ENCODE data around the gene KLHL20.
"Not testable (repeated sequence)": the region's sequence is repeated elsewhere in the genome, so short reads cannot be mapped to it uniquely, and the experiment has no call there.

KLHL20 gene, protein sequence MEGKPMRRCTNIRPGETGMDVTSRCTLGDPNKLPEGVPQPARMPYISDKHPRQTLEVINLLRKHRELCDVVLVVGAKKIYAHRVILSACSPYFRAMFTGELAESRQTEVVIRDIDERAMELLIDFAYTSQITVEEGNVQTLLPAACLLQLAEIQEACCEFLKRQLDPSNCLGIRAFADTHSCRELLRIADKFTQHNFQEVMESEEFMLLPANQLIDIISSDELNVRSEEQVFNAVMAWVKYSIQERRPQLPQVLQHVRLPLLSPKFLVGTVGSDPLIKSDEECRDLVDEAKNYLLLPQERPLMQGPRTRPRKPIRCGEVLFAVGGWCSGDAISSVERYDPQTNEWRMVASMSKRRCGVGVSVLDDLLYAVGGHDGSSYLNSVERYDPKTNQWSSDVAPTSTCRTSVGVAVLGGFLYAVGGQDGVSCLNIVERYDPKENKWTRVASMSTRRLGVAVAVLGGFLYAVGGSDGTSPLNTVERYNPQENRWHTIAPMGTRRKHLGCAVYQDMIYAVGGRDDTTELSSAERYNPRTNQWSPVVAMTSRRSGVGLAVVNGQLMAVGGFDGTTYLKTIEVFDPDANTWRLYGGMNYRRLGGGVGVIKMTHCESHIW

DNA sequence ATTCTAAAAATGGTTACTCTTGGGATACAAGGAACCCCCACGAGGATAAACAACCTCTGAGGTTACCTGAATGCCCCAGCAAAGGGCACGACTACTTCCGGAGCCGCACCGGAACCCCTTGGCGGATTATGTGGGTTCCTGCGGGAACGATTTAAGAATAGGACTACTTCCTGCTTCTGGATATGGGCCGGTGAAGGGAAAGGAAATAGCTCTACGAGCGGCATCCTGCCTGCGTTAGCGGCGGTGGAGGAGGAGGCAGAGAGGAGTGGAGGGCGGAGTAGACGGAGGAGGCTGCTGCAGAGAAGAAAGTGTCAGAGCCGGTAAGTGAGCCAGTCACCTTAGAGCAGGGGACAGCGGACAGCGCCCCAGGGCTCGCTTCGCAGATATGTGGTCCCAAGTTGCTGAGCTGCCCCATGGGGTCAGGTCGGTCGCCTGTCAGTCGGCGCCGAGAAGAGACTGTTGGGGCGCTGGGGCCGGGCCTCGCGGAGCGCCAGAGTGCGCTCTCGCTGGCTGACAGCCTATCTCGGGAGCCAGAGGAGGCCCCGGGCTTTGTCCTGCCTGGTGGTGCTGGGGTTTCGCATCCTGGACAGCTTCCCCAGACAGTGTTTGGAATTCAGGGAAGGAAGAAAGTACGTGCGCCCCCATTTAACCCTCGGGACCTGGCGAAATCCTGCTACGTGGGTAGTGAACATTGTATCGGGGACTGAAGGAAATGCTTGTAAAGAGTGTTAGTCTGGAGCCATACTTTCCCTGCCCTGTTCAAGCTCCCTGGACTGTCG, at the start of gene KLHL20:
Gene KLHL20, plus strand, starts transcription at position 223 of the 779 bp plus-strand sequence. CDS start 1,063 bp downstream, outside the sequence.
- peak; percentile 86 for DNase-seq (ENCODE audit: low spot score)

DNA sequence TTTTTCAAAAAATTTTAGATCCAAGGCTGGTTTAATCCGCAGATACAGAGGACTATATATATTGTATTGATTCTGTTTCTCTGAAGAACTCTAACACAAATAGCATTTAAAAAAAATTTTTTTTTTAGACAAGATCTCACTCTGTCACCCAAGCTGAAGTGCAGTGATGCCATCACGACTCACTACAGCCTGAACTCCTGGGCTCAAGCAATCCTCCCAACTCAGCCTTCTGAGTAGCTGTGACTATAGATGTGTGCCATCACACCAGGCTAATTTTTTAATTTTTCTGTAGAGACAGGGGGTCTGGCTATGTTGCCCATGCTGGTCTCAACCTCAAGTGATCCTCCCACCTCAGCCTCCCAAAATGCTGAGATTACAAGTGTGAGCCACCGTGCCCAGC, 48.1 kb upstream of the KLHL20 start:
- no peak for DNase-seq (ENCODE audit: low spot score)

DNA sequence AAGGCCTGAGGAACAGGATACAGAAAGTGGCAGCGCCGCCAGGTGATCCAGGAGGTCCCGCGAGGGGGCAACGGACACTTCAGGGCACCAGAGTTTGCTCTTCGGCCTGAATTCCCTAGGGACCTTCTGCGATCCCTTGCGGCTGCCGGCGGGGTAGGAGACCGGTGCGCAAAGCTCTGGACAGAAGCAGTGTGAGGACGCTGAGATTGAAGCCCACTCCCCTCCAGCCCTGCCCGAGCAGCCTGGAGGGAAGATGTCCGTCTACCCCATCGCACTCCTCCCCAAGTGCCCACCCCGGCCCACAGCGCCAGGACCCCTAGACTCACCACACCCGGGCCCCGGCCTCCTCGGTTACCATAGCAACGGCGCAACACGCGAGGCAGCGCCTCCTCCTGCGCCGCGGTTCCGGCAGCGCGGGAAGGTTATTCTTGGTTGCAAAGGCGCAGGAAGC, 45.3 kb upstream of the KLHL20 start, which contains the start of gene ANKRD45:
Gene ANKRD45, minus strand, starts transcription at position 361 of the 451 bp plus-strand sequence. CDS start 10,433 bp downstream, outside the sequence.
- no peak for DNase-seq (ENCODE audit: low spot score)

DNA sequence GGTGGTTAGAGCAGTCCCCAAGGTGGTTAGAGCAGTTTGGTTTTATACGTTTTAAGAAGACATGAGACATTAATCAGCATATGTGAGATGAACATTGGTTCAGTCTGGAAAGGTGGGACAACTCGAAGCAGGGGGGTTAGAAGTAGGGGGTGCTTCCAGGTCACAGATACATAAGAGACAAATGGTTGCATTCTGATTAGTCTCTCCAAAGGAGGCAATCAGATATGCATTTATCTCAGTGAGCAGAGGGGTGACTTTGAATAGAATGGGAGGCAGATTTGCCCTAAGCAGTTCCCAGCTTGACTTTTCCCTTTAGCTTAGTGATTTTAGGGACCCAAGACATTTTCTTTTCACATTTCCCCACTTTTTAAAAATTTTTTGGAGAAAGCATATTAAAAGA, 40.3 kb upstream of the KLHL20 start:
- not testable (repeated sequence) for DNase-seq (ENCODE audit: low spot score)

DNA sequence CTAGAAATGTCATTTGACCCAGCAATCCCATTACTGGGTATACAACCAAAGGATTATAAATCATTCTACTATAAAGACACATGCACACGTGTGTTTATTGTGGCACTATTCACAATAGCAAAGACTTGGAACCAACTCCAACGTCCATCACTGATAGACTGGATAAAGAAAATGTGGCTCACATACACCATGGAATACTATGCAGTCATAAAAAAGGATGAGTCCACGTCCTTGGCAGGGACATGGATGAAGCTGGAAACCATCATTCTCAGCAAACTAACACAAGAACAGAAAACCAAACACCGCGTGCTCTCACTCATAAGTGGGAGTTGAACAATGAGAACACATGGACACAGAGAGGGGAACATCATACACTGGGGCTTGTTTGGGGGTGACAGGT, 34.6 kb upstream of the KLHL20 start:
- not testable (repeated sequence) for DNase-seq (ENCODE audit: low spot score)

DNA sequence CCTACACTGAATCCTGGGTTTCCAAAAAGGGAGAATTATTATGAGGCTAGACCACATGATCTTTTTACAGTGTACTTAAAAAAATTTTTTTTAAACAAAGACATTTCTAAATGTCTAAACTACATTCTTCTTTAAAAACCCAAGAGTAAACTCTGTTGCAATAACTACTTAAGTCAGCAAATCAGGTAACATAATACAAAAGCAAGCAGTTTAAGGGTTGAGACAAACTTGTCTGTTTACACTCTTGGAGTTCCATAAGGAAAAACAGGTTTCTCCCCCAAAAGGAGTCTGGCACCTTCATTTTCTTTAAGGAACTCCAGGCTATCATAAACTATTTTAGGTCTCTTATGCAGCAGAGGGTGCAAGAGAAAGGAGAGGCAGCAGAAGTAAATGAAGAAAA, 32.6 kb upstream of the KLHL20 start:
- DNase-seq (ENCODE audit: low spot score), result no peak

DNA sequence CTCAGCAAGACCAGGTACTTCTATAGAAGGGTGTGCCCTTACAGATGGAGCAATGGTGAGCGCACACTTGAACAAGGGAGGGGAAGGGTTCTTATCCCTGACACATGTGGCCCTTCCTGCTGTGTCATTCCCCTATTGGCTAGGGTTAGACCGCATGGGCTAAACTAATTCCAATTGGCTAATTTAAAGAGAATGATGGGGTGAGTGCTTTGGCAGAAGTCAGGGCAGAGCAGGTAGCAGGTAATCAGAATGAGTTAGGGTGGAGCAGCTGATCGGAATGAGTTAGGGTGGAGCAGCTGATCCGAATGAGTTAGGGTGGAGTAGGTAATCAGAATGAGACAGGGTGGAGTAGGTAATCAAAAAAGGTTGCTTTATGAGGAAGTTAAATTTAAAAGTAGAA, 30.9 kb upstream of the KLHL20 start:
- DNase-seq (ENCODE audit: low spot score), result not testable (repeated sequence)

DNA sequence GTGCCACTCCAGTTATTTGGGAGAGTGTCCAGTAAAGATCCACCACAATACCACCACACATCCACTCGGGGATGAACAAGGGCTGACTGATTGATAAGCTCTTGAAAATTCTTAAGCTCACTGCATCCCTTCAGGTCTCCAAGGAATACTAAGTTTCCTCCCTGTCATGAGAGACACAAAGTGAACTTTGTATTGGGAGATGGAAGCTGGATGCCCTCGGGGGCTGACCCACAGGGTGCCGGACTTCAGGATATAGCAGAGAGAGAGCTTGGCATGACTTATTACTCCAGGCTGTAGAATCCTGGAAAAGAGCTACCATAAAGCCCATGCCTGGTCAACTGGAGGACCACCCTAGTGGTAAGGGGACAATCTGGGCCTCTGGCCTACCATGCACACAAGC, 29.7 kb upstream of the KLHL20 start:
- not testable (repeated sequence) for DNase-seq (ENCODE audit: low spot score)

DNA sequence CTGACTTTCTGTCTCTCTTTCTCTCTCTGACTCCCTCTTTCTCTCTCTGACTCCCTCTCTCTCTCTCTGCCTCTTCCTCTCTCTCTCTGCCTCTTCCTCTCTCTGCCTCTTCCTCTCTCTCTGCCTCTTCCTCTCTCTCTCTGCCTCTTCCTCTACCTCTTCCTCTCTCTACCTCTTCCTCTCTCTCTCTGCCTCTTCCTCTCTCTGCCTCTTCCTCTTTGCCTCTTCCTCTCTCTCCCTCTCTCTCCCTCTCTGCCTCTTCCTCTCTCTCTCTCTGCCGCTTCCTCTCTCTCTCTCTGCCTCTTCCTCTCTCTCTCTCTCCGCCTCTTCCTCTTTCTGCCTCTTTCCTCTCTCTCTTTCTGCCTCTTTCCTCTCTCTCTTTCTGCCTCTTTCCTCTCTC, 26.5 kb upstream of the KLHL20 start:
- no peak for DNase-seq (ENCODE audit: low spot score)

DNA sequence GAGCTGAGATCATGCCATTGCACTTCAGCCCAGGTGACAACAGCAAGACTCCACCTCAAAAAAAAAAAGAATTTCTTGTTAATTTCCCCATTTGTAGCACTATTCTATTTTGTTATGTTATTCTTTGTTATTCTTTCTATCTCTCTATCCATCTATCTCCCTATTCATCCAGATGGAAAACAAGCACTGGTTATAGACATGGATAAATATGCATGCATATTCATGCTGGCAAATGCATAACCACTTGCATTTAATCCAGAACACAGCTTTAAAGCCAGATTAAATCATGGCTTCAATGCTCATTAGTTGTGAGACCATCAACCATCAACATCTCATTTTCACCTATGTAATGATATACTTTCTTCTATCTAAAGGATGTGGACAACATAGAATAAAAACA, 21.5 kb upstream of the KLHL20 start:
- no peak for DNase-seq (ENCODE audit: low spot score)

DNA sequence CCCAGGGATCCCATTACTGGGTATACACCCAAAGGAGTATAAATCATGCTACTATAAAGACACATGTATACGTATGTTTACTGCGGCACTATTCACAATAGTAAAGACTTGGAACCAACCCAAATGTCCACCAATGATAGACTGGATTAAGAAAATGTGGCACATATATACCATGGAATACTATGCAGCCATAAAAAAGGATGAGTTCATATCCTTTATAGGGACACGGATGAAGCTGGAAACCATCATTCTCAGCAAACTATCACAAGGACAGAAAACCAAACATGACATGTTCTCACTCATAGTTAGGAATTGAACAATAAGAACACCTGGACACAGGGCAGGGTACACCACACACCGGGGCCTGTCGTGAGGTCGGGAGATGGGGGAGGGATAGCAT, 13.5 kb upstream of the KLHL20 start:
- DNase-seq (ENCODE audit: low spot score), result not testable (repeated sequence)

DNA sequence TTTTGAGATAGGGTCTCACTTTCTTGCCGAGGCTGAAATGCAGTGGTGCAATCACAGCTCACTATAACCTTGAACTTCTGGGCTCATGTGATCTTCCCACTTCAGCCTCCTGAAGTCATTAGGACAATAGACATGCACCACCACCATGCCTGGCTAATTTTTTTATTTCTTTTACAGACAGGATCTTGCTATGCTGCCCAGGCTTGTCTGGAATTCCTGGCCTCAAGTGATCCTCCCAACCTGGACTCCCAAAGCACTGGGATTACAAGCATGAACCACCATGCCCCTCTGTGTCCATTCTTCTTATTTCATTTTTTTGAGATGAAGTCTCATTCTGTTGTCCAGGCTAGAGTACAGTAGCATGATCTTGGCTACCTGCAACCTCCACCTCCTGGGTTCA, 12.0 kb upstream of the KLHL20 start:
- DNase-seq (ENCODE audit: low spot score), result no peak

DNA sequence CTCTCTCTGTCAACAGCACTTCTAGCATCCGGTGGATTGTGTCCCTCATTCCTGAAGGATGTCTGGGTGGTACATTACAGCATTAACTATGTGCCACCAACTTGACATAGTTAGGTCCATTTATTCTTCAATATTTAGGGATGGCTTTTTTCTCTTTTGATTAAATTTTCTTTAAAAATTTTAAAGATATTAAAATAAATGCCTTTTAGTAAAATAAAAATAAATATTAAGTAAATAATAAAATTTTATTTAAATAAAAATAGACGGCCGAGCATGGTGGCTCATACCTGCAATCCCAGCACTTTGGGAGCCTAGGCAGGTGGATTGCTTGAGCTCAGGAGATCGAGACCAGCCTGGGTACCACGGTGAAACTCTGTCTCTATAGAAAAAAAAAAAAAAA, 9.7 kb upstream of the KLHL20 start:
- no peak for DNase-seq (ENCODE audit: low spot score)

DNA sequence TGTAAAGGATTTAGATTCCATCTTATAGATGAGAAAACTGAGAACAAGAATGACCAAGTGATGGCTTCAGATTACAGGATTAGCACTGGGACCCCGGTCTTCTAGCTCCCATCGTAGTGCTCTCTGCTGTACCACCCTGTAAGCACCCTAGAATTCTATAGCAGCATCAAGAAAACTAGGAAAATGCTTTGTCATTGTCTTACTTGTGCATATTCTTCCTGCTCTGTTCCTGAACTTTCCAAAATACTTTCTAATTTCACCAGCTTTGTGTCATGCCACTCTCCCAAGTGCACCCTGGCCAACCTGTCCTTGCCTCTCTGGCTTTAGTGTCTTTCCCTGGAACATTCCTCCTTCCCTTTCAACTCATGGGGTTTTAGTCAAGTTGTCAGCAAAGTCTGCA, 6.0 kb upstream of the KLHL20 start:
- no peak for DNase-seq (ENCODE audit: low spot score)

DNA sequence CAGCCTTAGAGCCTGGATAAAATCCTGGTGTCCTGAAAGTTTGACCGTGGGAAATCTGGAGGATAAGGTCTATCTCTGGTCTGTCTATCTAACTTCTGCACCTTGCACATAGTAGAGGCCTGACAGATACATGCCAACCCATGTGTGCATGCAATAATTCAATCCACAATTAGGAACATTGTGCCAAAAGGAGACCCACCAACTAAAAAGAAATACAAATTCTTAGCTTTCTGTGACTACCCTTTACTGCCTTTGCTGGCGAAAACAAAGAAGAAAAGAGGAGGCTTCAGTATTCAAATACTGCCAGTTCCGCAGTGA, 381 bp upstream of the KLHL20 start:
- no peak for DNase-seq (ENCODE audit: low spot score)

DNA sequence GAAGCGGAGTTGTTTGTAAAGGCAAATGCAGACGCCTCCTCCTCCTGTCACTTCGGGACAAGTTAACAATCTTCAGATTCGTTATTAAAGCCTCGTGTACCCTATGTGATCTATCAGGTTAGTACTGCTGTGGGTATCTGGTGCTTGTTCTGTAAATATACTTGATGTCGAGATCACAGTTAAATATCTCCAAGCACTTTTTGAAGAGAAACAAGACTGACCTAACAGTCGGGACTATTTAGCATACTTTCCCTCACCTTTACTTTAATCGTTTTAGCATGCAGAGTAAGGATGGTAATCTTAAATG, 710 bp downstream of the KLHL20 start:
- peak; percentile 11 for DNase-seq (ENCODE audit: low spot score)

DNA sequence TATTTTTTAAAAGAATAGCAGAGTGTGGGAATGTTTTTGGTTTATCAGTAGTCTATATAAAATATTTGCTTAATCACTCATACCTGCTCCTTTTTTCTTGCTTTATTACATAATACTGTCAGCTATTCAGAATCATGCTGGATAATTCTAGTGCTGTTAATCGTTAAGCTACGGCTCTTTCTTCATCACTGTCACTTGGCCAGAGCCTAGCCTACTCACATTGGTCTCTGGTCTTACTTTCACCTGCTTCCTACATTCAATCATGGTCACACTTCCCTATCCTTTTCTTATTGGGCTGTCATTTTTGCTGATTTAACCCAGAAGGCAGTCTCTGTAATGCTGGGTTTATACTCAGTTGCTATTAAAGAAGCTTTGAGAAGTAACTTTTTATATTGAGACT, 2.5 kb downstream of the KLHL20 start:
- DNase-seq (ENCODE audit: low spot score), result no peak

DNA sequence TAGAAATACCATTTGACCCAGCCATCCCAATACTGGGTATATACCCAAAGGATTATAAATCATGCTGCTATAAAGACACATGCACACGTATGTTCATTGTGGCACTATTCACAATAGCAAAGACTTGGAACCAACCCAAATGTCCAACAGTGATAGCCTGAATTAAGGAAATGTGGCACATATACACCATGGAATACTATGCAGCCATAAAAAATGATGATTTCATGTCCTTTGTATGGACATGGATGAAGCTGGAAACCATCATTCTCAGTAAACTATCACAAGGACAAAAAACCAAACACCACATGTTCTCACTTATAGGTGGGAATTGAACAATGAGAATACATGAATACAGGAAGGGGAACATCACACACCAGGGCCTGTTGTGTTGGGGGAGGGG, 16.6 kb downstream of the KLHL20 start:
- DNase-seq (ENCODE audit: low spot score), result not testable (repeated sequence)

DNA sequence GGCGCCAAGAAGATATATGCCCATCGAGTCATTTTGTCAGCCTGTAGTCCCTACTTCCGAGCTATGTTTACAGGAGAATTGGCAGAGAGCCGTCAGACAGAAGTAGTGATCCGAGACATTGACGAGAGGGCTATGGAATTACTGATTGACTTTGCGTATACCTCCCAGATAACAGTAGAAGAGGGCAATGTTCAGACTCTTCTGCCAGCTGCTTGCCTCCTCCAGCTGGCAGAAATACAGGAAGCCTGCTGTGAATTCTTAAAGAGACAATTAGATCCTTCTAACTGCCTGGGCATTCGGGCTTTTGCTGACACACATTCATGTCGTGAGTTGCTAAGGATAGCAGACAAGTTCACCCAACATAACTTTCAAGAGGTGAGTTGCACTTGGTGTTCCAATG, 19.1 kb downstream of the KLHL20 start:
- no peak for DNase-seq (ENCODE audit: low spot score)

DNA sequence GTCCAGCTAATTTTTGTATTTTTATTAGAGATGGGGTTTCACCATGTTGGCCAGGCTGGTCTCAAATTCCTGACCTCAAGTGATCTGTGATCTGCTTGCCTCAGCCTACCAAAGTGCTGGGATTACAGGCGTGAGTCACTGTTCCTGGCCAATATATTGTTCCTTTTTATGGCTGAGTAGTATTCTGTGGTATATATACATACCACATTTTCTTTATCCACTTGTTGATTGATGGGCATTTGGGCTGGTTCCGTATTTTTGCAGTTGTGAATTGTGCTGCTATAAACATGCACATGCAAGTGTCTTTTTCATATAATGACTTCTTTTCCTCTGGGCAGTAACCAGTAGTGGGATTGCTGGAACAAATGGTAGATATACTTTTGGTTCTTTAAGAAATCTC, 21.3 kb downstream of the KLHL20 start:
- not testable (repeated sequence) for DNase-seq (ENCODE audit: low spot score)

DNA sequence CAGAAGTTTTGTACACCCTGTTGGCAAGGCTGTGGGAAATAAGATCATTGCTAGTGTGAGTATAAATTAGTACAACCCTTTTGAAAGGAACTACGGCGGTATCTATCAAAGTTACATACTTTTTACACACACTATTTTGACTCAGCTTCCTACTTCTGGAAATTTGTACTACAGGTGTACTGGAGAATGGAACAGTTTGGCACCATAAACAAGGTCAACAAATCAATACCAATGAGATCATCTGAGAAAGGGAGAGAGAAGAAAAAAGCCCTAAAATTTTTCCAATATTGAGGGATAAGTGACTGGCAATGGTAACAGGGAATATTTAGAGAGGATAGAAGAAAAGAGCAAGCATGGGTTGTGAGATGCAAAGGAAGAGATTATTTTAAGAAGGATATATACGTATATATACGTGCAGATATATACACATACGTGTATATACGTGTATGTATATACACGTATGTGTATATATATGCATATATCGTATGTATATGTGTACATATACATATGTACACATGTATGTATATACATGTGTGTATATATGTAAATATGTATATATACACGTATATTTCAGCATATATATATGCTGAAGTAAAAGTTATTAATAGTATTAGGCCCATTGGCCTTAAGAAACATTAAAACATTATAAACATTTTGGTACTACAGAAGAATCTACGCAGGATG, 27.6 kb downstream of the KLHL20 start:
- DNase-seq (ENCODE audit: low spot score), result no peak

DNA sequence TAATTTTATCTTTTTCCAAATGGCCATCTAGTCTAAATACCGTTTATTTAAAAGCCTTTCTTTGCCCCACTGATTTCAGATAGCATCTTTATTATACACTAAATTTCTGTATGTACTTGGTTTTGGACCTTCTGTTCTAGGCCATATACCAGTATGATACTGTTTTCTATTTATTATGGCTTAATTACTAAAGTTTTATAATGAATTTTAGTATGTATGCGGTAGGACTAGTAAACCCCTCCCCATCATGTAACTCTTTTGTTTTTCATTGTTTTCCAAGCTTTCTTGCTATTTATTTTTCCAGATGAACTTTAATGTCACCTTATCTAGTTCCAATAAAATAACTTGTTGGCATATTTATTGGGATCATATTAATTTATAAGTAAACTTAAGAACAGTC, 29.9 kb downstream of the KLHL20 start:
- no peak for DNase-seq (ENCODE audit: low spot score)
